Measurements from ENCODE around the gene IL1B. TPM values are rescaled to one million over a fixed set of nuclear protein-coding genes. Genes with fewer than 3 reads are reported as not detected.

Gene IL1B
- total and polyA plus RNA-seq, 2 donors (not counting 1 experiment from before 2014, with no cell fraction given): 0.20 to 13.1 TPM

DNA sequence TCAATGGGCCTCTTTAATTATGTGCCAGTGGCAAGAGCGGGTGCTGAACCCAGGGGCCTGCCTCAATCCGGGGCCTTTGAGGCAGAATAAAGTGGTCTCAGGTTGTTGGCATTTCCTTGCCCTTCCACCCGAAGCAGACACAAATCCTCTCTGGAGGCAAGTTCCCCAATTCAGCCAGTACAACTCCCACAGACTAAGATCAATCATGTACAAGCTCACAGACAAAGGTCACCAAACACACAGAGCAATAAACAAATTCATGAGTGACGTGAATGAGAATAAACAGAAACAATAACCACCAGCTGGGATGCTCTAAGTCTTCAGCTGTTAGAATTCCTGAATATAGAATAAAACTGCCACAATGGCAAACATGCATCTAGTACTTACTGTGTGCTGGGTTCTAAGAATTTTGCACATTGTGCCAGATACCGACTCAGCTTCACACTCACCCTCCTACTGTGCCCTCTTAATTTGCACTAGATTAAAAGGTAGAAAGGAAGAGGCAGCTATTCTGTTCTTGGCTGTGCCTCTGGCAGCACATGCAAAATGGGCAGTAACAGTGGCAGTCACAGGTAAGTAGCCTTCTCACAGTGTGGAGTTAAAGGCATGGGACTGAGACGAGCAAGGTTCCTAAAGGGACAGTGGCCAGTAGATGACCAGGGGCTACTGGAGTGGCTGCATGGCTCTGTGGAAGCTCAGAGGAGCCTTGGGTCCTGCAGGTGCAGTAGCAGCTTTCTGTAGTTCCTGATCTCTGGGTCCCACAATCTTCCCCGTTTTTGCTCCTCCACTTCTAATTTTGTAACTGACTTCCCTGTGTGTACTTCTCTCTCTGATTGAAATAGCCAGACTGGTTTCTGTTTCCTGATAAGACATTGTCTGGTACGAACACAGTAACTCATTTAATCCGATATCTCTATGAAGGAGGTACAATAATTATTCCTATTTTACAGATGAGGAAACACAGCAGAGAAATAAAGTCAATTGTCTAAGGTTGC lies 34.6 kb upstream of the IL1B start:
- Histone ChIP-seq H3K4me1 (ENCODE audit: control insufficient read depth in 2 of 2, insufficient read depth in 2 of 2, low read length in 2 of 2) (no peaks in the 10 kb centered on the region), H3K27ac (ENCODE audit: low read length in 2 of 2) (no peak overlapping the region), H3K27me3 (replicated peaks in 1 of 4; ENCODE audit: control extremely low read depth in 1 of 4, control insufficient read depth in 3 of 4, insufficient read depth in 4 of 4, low read length in 3 of 4) (peaks cover 0 to 4% (median 0%) of the 10 kb centered on the region in 4 experiments), H3K4me2 (replicated peaks; ENCODE audit: low read depth, low read length, poor library complexity, severe bottlenecking) (no peak overlapping the region), H3K4me3 (ENCODE audit: control extremely low read depth in 1 of 5, extremely low read depth in 1 of 5, insufficient read depth in 1 of 5, low read depth in 2 of 5, low read length in 4 of 5) (no peak overlapping the region), H3K36me3 (replicated peaks in 1 of 2; ENCODE audit: control extremely low read depth in 1 of 2, control insufficient read depth in 1 of 2, extremely low read depth in 1 of 2, insufficient read depth in 2 of 2, low read length in 1 of 2) (no peaks in the 10 kb centered on the region), H4K20me1 (ENCODE audit: control insufficient read depth, insufficient read depth, low read length, poor library complexity, severe bottlenecking) (no peaks in the 10 kb centered on the region), H3K9ac (ENCODE audit: low read length) (no peak overlapping the region), H2AFZ (ENCODE audit: insufficient read depth, low read depth, low read length, poor library complexity, severe bottlenecking) (no peak overlapping the region), H3K79me2 (ENCODE audit: control insufficient read depth, insufficient read depth, low read length) (no peaks in the 10 kb centered on the region), H3K9me3 (ENCODE audit: control extremely low read depth in 1 of 3, control insufficient read depth in 2 of 3, insufficient read depth in 1 of 3, low read length in 2 of 3) (peaks cover 0 to 1% (median 0%) of the 10 kb centered on the region in 3 donors)
- DNase-seq: no peak
- 81% methylated on average over 5 of the region's 9 CpGs for WGBS (ENCODE audit: insufficient coverage)
- H3K27me3 Mint-ChIP-seq: peaks cover 36% of the 10 kb centered on the region
- CTCF ChIA-PET: interaction anchor here (0.6 to 1.3 kb wide), 4 partner anchors 10 to 22 kb away, joined by 3 to 6 read pairs (median 4); no protein-coding TSS in a partner anchor
- no peak for ATAC-seq (ENCODE audit: low read depth)
- H3K9me3 Mint-ChIP-seq (ENCODE audit: insufficient read depth): no peaks in the 10 kb centered on the region
- intact Hi-C loops (cut with micrococcal nuclease): no loop called here
- H3K4me3 Mint-ChIP-seq: no peak overlapping the region
- TF ChIP-seq EZH2 (IDR thresholded peaks at IDR 0.05; ENCODE audit: borderline replicate concordance, insufficient read depth, low read depth, low read length, poor library complexity, severe bottlenecking): no peak
- no peak overlapping the region for H3K27ac Mint-ChIP-seq
- POLR2A ChIA-PET: no interaction called here
- H3K4me1 Mint-ChIP-seq: no peaks in the 10 kb centered on the region

- ATAC-seq (ENCODE audit: low read depth): no peak
Measured at GRCh38 chr2:112869258-112869842, 32.8 kb upstream of the IL1B start.

More at GRCh38 chr2:112869258-112869842, 32.8 kb upstream of the IL1B start:
- Mint-ChIP-seq H3K9me3 (ENCODE audit: insufficient read depth) (no peaks in the 10 kb centered on the region), H3K27me3 (peaks cover 36% of the 10 kb centered on the region), H3K27ac (no peak overlapping the region), H3K4me3 (no peak overlapping the region), H3K4me1 (no peaks in the 10 kb centered on the region)
- H3K79me2 ChIP-seq (ENCODE audit: control insufficient read depth, insufficient read depth, low read length): no peaks in the 10 kb centered on the region
- H3K9me3 ChIP-seq (ENCODE audit: control extremely low read depth in 1 of 3, control insufficient read depth in 2 of 3, insufficient read depth in 1 of 3, low read length in 2 of 3): peaks cover 0 to 1% (median 0%) of the 10 kb centered on the region in 3 donors
- no peak overlapping the region for H3K9ac ChIP-seq (ENCODE audit: low read length)
- no peaks in the 10 kb centered on the region for H3K36me3 ChIP-seq (replicated peaks in 1 of 2; ENCODE audit: control extremely low read depth in 1 of 2, control insufficient read depth in 1 of 2, extremely low read depth in 1 of 2, insufficient read depth in 2 of 2, low read length in 1 of 2)
- TF ChIP-seq EZH2 (IDR thresholded peaks at IDR 0.05; ENCODE audit: borderline replicate concordance, insufficient read depth, low read depth, low read length, poor library complexity, severe bottlenecking) (no peak), CTCF (IDR thresholded peaks at IDR 0.05) (no peak)
- POLR2A ChIA-PET: no interaction called here
- CTCF ChIA-PET: no interaction called here
- H2AFZ ChIP-seq (ENCODE audit: insufficient read depth, low read depth, low read length, poor library complexity, severe bottlenecking): no peak overlapping the region
- H3K27ac ChIP-seq (ENCODE audit: low read length in 2 of 2): no peak overlapping the region
- WGBS (ENCODE audit: insufficient coverage): 0% methylated on average over 1 of the region's 7 CpGs
- peaks cover 0 to 4% (median 0%) of the 10 kb centered on the region in 4 experiments for H3K27me3 ChIP-seq (replicated peaks in 1 of 4; ENCODE audit: control extremely low read depth in 1 of 4, control insufficient read depth in 3 of 4, insufficient read depth in 4 of 4, low read length in 3 of 4)
- no peaks in the 10 kb centered on the region for H3K4me1 ChIP-seq (ENCODE audit: control insufficient read depth in 2 of 2, insufficient read depth in 2 of 2, low read length in 2 of 2)
- H4K20me1 ChIP-seq (ENCODE audit: control insufficient read depth, insufficient read depth, low read length, poor library complexity, severe bottlenecking): no peaks in the 10 kb centered on the region
- H3K4me3 ChIP-seq (ENCODE audit: control extremely low read depth in 1 of 5, extremely low read depth in 1 of 5, insufficient read depth in 1 of 5, low read depth in 2 of 5, low read length in 4 of 5): no peak overlapping the region
- no peak for DNase-seq
- intact Hi-C loops (cut with micrococcal nuclease): no loop called here
- H3K4me2 ChIP-seq (replicated peaks; ENCODE audit: low read depth, low read length, poor library complexity, severe bottlenecking): no peak overlapping the region
